GM12874 (cell line): ENCODE measurements around the gene LPGAT1.

Source experiments
- TF ChIP-seq, protein P1 (sequence below): IDR thresholded peaks from 2 replicates; pipeline ENCODE4 v1.5.1; 2011; ENCODE audit warnings: low read depth, mild to moderate bottlenecking, control low read depth, low read length, moderate library complexity; ENCODE audit not compliant: insufficient read depth

LPGAT1 gene

DNA sequence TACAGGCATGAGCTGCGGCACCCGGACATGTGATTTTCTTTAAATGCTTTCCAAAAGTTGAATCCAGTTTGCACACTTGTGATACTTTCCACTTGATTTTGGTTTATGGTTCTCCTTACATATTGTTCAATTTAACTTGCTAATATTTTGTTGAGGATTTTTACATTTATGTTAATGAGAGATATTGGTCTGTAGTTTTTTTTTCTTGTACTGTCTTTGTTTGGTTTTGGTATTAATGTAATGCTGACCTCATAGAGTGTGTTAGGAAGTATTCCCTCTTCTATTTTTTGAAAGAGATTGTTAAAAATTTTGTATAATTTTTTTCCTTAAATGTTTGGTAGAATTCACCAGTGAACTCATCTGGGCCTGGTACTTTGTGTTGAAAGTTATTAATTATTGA lies 34.6 kb upstream of the LPGAT1 start:
- TF ChIP-seq, protein P1, sequence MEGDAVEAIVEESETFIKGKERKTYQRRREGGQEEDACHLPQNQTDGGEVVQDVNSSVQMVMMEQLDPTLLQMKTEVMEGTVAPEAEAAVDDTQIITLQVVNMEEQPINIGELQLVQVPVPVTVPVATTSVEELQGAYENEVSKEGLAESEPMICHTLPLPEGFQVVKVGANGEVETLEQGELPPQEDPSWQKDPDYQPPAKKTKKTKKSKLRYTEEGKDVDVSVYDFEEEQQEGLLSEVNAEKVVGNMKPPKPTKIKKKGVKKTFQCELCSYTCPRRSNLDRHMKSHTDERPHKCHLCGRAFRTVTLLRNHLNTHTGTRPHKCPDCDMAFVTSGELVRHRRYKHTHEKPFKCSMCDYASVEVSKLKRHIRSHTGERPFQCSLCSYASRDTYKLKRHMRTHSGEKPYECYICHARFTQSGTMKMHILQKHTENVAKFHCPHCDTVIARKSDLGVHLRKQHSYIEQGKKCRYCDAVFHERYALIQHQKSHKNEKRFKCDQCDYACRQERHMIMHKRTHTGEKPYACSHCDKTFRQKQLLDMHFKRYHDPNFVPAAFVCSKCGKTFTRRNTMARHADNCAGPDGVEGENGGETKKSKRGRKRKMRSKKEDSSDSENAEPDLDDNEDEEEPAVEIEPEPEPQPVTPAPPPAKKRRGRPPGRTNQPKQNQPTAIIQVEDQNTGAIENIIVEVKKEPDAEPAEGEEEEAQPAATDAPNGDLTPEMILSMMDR: no peak

DNA sequence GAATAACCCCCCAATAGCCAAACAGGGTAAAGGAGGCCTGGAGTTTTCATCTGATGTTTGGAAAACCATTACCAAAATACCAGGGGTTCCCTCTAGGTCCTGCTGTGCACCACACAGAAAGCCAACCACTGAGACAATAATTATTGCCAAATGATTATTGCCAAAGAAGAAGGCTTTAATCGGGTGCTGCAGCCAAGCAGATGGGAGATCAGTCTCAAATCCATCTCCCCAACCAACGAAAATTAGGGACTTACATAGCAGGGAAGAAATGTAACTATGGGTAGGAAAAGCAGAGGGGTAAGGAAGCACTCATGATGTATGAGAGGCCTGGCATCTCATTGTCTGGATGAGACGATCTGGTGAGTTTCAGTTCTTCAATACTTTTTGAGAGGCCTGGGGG lies 28.8 kb upstream of the LPGAT1 start:
- TF ChIP-seq, protein P1: no peak

DNA sequence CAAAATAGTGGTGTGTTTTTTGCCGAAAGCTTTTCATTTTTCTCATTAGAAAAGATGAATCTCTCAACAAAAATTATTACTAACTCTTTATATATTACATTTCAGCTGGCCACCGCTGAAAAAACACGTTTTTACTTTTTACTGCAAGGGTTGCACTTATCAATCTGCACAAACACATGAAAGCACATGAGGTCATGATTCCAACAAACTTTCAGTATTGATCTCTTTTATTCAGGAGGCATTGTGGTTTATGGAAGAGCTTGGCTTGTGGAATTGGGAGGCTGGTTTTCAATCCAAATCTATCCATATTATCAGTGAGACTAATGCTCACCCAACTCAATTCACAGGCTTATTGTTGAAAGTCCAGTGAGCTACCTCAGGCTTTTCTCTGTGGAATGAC lies 20.6 kb upstream of the LPGAT1 start:
- TF ChIP-seq, protein P1: no peak

DNA sequence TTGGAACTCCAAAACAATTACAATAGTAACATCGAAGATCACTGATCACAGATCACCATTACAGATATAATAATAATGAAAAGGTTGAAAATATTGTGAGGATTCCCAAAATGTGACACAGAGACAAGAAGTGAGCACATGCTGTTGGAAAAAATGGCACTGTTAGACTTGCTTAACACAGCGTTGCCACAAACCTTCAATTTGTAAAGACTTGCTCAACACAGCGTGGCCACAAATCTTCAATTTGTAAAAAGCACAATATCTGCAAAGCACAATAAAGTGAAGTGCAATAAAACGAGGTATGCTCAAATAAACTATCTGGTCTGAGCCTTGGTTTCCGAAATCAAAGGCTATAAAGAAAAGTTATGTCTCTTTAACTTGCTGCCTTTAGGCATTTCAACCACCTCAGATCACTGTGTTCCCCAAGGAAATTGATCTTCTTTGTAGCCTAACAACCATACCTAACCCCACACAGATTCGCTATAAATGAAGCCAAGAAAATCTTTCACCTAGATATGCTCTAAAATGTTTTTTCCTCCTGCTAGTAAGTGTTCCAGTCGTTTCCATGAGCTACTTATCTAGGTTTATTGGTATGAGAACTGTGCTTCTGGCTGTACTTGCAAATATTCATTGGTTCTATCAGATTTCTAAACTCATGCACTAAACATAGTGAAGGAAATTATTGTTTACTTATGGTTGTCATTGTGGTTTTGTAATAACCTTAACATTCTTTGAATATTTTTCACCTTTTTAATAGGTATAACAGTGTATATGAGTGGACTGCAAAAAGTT lies 13.1 kb upstream of the LPGAT1 start:
- TF ChIP-seq, protein P1: no peak

DNA sequence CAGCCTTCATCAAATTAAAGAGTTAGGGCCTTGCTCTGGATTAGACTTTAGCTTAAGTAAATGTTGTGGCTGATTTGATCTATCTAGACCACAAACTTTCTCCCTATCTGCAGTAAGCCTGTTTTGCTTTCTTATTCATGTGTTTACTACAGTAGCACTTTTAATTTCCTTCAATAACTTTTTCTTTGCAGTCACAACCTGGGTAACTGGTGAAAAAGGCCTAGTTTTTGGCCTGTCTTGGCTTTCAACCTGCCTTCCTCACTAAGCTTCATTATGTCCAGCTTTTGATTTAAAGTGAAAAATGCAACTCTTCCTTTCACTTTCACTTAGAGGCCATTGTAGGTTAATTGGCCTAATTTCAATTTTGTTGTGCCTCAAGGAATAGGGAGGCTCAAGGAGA lies 12.5 kb upstream of the LPGAT1 start:
- TF ChIP-seq, protein P1: no peak

DNA sequence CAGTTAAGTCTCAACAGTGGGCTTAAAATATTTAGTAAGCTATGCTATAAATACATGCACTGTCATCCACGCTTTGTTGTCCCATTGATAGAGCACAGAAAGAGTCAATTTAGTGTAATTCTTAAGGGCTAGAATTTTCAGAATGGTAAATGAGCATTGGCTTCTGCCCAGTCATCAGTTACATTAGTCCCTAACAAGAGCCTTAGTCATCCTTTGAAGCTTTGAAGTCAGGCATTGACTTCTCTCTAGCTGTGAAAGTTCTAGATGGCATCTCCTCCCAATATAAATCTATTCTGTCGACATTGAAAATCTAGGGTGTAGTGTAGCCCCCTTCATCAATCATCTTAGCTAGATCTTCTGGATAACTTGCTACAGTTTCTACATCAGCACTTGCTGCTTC lies 12.0 kb upstream of the LPGAT1 start:
- TF ChIP-seq, protein P1: no peak

DNA sequence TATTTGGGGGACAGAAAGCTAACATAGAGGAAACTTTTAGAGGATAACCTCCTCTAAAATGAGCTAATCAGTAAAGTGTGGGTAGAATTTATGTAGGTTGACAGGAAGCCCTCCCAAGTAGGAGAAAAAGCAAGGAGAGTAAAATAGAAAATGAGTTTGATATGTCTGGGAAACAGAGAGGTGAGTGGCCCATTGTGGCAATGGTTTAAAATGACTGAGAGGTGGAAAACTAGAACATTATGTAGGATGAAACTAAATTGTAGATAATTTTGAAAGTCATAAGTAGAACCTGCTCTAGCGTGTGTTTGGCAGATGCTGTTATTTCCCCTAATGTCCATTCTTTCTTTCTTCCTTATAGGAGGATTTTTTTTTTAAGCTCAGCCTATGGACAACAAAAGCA lies 8.5 kb upstream of the LPGAT1 start:
- TF ChIP-seq, protein P1: no peak
